DMS53 treated with DMSO at 0.1 percent for 48 hours (cell line): Measurements from ENCODE around the gene PIGM.
A peak's percentile ranks its signal among the peaks of the same experiment; 100 is the strongest.

ENCODE experiments used
- DNase-seq: peaks from one replicate; lab custom pipeline; 2025; ENCODE audit not compliant: unreplicated experiment; lab: John Stamatoyannopoulos, UW

PIGM gene

DNA sequence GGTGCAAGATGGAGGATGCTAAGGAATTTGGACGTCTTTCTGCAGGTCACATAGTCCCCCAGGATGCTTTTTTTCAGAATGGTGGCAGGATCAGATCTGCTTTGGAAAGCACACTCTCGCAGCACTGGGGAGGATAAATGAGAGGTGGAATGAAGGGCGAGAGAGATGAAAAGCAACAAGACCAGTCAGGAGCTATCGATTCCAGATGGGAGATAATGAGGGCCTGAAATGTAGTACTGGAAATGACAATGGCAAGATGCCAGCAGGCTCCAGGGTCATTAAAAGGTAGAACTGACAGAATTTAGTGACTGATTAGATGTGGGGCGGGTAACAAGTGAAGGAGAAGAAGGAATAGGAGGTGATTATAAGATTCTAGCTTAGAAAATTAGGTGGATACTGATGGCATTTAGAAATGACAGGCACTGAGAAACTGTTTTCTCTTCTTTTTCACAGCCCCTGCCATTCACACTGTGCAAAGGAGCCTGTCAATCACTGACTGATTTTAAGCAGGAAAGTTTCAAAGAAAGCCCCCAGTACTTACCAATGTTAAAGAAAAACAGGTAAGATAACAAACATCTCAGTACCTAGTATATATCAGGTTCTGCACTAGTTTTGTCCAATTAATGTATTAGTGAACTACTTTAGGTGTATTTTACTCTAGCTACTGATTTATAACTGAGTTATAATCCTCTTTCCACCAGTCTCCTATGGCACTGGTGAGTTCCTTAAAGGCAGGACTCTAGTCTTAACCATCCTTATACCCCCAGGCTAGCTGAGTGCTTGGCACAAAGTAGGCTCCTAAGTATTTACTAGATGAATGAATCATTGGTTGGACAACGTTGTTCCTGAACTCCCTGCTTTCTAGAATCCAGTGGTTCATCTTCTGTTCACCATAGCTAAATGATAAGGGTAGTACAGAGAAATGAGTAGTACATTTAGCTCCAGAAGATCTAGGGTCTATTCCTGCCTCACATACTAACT is 9.2 kb downstream of the PIGM start:
- no peak for DNase-seq

DNA sequence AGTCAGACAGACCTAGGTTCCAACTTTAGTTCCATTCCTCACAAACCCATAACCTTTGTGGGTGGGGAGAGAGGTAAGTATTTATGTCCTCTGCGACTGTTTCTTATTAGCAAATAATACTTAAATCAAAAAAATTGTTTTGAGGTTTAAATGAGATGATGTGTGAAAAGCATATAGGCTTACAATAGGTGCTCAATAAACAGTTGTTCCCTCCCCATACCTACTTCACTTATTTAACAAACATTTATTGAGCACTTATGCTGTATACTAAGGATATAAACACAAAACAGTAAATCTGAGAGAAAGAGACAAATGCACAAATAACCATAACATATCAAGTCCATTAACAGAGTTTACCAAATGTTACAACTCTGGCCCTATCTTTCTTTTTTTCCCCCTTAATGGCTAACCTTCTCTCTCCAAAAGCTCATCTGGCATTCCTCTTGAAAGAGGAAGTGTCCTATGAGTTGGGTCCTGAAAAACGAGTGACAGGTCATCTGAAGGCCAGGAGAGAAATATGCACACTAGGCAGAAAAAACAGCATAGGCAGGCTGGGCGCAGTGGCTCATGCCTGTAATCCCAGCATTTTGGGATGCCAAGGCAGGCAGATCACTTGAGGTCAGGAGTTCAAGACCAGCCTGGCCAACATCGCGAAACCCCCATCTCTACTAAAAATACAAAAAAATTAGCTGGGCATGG is 10.3 kb downstream of the PIGM start:
- no peak for DNase-seq

DNA sequence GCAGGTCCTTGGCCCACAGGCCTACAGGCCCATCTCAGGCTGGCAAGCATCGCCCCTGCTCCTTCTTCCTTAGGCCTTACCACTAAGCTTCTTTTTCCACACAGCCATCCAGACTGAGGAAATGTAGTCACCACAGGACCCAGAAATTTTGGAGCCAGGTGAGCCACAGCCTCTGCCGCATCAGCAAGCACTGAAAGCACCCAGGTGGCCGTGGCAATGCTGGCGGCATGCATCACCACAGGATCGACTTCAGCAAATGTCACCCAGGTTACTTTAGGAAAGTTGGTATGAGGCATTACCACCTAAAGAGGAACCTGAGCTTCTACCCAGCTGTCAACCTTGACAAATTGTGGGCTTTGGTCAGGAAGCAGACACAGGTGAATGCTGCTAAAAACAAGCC is 11.6 kb downstream of the PIGM start:
- no peak for DNase-seq

DNA sequence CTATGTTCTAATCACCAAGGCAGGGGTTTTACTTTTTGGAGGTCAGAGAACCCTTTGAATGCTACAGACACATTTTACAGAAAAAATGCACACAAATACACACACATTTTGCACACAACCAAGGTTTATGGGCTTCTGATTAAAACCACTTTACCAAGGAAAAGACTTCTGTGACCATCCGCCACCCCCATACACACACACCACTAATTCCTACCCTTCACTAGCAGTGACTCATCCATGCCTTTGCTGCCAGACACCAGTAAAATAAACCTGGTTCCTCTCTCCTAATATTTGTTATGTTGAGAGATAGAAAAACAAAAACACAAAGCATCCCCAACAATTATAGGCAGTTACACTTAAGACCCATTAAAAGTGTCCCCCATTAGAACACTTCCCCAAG is 12.9 kb downstream of the PIGM start:
- no peak for DNase-seq

DNA sequence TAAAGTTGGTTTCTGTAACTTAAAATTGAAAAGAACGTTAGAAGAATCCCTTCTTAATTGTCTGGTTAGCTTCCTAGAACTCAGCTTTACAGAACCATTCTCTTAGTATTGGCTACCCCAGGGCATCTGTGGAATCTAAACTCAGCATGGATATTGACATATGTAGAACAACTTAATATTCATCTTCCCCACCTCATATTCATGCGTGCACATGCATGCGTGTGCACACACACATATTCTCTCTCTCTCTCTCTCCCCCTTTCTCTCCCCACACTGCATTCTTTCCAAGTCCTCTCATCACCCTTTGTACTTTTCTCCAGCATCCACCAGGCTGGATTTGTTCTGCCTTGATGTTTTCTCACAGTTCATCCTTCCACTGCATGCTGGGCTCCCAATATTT is 13.4 kb downstream of the PIGM start:
- no peak for DNase-seq

DNA sequence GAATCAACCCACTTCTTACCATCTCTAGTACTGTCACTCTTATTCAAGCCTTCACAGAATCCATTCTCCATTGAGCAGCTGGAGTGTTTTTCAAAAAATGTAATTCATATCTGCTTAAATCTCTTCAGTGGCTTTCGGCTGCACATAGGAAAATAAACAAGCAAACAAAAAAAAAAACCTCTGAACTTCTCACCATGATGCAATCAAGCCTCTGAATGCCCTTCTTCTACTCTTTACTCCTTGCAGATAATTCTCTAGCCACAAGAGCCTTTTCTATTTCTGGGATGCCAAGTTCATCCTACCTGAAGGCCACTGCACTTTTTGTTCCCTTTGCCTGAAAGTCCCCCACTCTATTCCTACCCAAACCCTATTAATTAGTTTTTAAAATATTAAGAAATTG is 14.2 kb downstream of the PIGM start:
- no peak for DNase-seq

DNA sequence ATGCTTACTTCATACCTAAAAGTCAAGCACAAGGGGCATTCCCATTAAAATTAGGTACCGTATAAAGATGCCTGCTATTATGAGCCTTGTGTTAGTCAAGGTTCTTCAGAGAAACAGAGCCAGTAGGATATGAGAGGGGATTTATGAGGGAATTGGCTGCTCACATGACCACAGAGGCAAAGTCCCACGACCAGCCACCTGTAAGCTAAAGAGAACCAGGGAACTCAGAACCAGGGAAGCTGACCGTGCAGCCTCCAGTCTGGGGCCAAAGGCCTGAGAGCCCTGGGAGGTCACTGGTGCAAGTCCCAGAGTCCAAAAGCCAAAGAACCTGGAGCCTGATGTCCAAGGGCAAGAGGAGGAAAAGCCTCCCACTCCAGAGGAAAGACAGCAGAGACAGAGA is 20.0 kb downstream of the PIGM start:
- no peak for DNase-seq

DNA sequence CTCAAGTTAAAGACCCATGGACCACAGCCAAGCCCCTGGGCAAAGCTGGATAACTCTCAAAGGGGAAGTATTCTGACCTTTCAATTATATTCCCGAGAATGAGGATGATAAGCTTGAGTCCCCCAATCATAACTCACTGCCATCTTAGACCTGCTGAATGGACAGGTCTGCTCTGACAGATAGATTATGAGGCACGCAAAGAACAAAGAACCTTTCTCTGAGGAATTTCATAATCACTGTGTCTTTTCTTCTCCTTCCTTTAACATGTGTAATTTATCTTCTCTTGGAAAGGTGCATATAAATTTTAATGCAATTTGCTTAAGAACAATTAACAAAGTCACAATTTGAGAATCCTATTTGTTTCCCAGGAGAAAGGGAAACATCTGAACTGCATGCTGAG is 22.0 kb downstream of the PIGM start:
- no peak for DNase-seq

DNA sequence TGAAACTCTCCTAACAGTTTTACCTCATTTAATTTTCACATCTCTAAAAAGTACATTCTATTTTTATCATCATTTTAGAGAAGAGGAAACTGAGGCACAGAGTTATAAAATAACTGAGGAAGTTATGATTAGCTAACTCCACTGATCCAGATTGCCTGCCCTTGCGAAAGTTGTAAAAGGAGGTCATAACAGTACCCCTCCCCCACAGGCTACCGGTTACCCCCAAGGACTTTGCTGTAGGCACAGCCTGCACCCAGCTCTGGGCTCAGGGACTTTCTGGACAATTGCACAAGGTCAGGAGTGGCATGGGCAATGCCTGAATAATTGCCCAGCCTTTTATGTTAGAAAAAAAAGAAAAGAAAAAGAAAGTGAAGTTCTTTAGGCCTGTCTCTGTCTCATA is 22.7 kb downstream of the PIGM start:
- no peak for DNase-seq

DNA sequence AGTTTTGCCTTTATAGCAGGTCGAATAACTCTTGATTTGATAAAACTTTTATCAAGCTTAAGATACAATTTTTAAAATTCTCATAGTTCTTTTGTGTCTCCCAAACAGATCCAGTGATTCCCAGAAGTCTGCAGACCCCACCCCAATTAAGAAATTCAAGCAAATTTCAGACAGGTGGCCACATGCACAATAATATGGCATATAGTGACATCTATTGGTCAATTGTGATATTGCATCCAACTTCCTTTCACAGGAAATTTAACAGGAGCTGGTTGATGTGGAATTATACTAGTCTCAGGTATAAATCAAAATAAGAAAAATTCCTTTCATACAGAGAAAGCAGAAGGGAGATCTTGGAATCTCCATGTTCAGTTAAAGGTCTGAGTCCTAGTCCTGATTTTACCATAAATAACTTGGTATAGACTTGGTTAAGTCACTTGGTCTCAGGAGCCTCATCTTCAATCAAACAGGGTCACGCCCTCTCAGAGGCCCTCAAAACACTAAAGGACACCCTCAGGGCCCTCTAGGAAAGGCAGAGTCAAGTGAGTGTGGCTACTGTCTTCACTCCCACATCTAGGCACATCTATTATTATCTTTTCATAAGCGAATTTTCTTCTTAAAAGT is 24.1 kb downstream of the PIGM start:
- peak; percentile 52 for DNase-seq

DNA sequence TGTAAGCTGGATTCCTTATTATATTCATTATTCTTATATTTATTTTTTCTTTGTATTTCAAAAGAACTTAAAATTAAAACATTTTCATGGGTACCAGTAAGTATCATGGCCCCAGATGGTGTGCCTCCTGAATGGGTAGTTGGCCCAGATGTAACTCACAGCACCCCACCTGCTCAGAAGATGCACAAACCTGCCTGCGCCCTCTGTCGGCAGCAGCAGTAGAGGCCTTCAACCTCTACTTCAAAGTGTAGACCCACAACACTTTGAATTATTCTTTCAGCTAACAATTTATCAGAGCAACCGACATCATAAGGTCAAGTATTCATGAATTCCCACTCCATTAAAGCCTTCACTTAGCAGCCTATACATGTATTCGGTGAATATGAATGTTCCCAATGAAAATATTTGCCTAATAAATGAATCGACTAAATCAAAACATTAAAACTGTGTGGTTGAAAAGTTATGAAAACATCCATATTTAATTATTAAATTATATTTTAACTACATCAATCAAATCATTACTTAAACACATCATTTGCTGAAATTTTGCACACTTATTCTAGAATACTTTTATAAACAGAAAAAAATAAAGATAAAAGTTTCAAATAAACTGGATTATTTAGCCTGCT is 25.4 kb downstream of the PIGM start:
- peak; percentile 66 for DNase-seq

DNA sequence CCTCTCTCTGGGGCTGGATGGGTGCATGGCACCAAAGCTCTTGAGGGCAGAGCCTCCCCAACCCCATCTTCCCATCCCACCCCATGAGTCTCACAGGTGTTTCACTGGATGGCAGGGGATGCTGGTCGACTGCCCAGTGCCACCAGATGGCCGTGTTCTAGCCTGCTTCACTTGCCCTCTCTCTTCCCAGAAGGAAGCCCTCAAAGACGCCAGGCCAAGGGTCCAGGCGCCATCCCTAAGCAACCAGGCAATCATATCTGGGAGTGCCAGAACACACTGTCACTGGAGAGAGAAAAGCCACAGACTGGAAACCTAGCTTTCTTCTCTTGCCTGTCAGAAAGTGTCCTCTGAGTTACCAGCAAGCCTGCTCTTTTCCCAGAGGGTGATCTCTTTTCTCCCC is 26.7 kb downstream of the PIGM start:
- no peak for DNase-seq

DNA sequence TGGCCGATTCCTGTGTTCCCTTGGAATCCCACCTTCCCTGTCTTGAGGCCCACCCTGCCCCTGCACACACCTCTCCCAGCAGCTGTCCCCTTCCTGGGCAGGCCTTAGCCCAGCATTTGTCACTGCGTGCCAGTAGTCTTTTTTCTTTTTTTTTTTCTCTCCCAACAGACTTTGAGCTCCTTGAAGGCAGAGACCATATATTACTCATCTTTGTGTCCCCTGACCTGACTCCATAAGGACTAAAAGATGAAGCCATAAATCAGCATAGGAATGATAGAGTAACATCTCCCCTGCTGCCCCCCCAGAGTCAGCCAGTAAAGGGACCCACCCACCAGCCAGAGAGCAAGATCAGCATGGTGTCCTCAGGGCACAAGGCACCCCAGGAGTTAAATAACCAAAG is 27.4 kb downstream of the PIGM start:
- DNase-seq = no peak

DNA sequence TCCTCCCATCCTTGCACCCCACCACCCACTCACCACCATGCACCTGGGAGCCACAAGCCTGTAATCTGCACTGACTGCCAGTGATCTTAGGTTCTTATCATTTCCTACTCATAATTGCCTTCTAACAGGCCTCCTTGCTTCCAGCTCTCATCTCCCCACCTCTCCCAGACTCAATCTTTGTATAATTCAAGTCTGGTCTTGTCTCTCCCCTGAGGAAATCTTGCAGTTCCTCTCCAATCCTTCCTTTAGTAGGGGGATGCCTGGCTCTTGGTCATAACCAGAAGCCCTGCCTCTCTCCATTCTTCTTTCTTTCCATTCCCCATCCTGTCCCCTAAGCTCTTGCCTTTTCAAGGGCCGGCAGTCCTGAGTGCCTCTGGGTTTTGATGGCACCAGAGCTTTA is 27.8 kb downstream of the PIGM start:
- no peak for DNase-seq

DNA sequence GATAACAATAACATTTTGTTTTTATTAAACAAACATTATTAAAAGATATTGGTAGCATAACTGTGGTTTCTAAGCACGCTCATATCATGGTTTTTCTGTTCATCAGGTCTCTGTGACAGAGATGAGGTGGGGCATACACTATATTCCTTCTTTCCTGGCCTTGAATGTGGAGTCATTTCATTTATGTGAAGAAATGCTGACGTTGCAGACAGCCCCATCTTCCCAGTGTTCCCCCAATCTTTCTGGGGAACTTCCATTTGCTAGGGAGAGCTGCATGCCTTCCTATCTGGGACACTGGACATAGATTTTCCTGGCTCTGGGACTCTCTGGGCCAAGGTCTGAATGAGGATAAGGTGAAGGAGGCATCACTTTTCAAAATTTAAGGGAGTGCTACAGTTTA is 30.4 kb downstream of the PIGM start:
- no peak for DNase-seq

DNA sequence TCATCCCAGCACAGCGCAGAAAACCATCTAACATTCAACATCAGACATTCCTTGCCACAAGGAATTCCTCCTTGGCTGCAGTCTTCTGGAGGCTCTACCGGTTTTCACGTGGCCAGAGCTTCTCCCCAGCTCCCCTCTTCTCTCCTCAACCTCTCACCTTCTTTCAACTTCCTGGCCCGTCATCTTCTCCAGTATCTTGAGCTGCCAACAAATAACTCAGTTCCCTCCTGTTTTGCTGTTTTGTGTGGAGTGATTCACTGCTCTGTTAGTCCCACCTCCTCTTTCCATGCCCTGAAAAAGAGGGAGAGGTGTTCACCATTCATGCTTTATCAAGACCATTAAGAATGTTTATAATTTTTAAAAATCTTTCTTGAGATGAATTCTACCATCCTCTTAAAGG is 32.6 kb downstream of the PIGM start:
- DNase-seq = no peak

DNA sequence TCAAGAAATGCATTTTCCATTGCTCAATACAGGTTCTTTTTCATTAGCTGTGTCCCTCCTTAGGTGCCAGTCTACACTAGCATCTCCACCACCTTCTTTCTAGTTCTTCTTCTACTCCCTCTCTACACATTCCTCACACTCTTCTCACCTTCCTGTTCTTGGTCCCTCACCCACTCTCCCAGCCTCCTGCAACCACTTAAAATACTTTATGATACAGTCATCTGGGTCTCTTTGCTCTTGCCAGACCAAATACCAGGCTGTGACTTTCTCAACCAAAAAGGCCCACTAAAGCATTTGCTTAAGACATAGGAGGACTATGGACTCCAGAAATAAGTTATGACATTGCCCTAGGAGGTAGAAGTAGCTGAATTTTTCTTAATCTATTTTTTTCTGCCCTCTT is 35.1 kb downstream of the PIGM start:
- DNase-seq = no peak

DNA sequence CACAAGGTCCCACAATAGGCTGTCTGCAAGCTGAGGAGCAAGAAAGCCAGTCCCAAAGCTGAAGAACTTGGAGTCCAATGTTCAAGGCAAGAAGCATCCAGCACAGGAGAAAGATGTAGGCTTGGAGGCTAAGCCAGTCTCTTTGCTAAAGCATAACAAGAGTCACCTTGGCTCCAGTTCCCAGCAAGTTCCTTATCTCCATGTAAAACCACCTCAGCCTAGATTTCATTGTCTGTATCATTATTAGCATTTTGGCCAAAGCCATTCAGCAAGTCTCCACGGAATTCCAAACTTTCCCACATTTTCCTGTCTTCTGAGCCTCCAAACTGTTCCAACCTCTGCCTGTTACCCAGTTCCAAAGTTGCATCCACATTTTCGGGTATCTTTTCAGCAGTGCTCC is 36.9 kb downstream of the PIGM start:
- no peak for DNase-seq

DNA sequence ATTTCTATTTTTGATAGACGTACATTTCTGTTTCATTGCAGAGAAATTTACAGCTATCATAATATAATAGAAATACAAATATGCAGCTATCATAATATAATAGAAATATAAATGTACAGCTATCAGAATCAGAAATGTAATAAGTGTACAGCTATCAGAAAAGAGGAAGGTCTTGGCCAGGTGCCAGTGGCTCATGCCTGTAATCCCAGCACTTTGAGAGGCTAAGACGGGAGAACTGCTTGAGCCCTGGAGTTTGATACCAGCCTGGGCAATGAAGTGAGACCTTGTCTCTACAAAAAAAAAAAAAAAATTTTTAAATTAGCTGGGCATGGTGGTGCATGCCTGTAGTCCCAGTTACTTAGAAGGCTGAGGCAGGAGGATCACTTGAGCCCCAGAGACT is 37.9 kb downstream of the PIGM start:
- DNase-seq = no peak

DNA sequence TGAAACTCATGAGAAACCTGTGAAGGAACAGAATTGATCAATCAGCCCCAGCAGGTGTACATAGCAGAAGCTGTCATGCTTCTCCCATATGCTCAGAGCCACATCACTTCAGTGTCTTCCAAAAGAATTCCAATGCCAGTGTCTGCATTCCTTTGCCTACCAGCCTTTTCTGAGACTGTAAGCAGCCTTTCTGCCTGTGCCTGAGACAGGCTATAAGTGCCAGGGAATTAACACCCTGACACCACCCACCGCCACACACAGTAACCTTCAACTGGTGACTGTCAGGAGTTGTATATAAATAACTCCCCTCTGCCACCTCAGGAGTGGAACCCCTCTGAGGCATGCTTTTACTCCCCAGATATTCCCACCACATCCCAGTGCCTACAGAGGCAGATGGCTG is 39.6 kb downstream of the PIGM start:
- DNase-seq = no peak

DNA sequence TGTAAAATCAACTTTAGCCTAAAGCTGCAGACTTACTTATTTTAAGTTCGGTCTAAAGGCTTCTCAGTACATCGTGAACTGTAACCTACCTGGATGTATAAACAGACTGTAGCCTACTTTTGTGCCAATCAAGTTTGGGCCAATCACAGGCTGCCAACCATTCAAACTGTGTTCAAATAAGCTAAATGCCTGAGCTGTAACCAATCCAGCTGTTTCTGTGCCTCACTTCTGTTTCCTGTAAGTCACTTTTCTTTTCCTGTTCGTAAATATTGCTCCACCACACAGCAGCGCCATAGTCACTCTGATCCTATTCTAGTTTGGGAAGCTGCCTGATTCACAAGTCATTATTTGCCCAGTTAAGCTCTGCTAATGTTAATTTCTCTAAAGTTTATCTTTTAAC is 40.3 kb downstream of the PIGM start:
- no peak for DNase-seq

DNA sequence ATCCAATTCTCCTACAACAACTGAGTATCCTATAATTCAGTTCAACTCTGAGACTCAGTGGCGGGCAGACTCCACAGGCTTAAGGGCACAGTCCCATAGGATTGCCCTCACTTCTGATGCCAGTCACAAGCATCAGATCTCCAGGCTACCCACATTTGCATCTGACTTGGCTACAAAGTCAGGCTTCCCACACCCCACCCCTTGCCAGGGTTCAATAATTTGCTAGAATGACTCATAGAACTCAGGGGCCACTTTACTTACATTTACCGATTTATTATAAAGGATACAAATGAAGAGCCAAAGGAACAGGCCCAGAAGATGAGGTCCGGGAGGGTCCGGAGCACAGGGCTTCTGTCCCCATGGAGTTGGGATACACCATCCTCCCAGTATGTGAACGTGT is 41.8 kb downstream of the PIGM start:
- DNase-seq = no peak
